ENCODE measurements around the gene PLCB3. TPM values are rescaled to one million over a fixed set of nuclear protein-coding genes. Genes with fewer than 3 reads are reported as not detected.

Gene PLCB3
- total RNA-seq: 61.3 and 67.5 TPM in 2 replicates

DNA sequence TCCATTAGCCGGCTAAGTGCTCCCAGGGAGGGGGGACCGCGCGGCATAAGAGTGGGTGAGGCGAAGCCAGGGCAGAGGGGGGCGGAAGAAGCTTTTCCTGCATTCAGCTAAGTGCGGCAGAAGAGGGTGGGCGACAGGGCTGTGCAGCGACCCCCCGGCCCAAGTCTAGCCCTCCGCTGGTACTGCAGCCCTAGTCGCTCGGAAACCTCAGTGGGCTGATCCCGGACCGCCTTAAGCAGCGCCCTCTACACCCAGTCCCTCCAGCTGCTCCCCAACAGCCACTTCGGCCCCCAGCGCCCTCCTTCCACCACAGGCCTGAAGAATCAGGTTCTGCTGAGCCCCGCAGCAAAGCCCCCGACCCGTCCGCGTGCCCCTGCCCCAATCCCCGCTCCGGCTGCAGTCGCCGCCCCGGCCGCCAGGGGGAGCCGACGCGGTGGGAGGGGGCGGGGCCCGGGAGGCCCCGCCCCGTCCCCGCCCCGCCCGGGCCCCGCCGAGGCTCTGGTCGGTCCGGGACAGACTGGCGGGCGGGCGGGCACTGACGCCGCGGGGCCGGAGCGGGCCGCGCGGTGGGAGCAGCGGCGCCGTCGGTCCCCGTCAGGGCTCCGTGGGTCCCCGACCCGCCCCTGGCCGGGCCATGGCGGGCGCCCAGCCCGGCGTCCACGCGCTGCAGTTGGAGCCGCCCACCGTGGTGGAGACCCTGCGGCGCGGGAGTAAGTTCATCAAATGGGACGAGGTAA lies at the start of gene PLCB3:
Gene PLCB3 (plus strand): TSS at position 515 of the 737 bp plus-strand sequence. CDS start 120 bp downstream, at position 635.

DNA sequence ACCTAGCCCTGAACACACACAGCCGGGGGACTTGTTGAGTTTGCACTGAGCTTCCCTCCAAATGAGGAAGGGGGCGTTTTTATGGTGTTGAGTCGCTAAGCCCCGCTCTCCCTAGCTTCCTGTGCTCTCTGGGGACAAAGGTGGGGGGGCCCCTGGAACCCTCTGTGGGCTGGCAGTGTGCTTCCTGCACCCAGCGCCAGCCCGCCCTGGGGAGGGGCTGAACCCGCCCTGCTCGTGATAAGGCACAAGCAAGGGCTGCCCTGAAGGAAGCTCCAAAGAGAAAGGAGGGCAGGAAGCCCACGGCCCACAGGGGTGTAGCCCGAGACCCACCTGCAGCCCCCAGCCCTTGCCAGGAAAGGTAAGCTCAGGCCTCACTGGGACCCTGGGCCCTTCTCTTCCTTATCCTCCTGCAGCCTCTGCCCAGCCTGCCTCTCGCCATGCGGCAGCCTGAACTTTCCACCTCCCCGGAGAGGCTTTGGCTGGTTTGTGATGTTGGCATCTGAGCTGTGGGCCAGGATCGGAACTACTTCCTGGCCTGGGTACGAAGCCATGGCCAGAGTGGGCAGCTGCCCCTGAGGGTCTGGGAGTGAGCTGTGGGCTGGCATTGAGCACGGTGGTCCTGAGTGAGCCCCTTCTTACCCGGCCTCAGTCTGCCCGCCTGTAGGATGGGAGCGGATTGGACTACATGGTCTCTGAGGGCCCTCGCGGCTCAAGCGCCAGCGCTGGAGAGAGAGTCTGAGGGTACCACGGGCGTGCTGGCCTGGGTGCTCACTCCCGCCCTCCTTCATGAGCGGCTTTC lies 44.7 kb upstream of the PLCB3 start, which contains the start of gene FERMT3:
Gene FERMT3 (plus strand): TSS at position 265 of the 799 bp plus-strand sequence. CDS start 644 bp downstream, outside the sequence.

DNA sequence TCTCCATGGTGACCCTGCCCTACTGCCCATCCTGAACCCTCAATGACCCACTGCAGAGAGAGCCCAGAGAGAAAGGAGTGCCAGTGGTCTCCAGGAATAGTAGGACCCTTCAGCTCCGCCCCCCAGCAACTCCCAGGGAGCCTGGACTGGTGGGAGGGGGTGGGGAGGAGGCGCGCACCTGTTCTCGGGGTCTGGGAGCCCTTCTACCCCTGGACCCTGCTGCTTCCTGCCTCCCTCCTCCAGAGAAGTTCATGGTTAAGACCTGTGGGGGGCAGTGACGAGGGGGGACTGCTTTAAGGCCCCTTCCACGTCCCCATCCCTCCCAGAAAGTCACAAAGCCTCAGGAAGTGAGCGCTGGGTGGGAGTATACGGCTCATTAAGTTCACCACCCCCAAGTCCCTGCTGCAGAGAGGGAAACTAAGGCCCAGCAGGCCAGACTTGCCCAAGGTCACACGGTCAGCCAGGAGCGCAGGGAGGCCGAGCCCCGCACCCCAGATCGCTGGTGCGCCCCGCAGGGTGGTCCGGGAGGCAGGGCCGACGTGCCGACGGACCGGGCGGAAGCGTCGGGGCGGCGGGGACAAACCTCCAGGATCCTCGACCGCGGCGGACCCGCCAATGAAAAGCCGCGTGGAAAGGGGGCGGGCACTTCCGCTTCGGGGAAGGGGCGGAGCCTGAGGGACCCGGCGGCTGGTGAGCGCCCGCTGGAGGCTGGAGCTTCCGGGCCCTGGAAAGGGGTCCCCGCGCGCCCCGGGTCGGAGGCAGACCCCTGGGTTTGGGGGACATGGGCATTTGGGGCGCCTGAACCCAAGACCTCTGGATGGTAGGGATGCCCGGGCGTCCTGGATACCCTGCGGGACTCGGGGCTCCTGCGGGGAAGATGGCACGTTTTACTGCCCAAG lies 25.5 kb upstream of the PLCB3 start, which contains the start of the genes NUDT22 and TRPT1:
Gene NUDT22 (plus strand): TSS at position 667 of the 899 bp plus-strand sequence. CDS start 379 bp downstream, outside the sequence.
Gene TRPT1 (minus strand): TSS at position 579 of the 899 bp plus-strand sequence. CDS start 326 bp downstream, at position 253.

DNA sequence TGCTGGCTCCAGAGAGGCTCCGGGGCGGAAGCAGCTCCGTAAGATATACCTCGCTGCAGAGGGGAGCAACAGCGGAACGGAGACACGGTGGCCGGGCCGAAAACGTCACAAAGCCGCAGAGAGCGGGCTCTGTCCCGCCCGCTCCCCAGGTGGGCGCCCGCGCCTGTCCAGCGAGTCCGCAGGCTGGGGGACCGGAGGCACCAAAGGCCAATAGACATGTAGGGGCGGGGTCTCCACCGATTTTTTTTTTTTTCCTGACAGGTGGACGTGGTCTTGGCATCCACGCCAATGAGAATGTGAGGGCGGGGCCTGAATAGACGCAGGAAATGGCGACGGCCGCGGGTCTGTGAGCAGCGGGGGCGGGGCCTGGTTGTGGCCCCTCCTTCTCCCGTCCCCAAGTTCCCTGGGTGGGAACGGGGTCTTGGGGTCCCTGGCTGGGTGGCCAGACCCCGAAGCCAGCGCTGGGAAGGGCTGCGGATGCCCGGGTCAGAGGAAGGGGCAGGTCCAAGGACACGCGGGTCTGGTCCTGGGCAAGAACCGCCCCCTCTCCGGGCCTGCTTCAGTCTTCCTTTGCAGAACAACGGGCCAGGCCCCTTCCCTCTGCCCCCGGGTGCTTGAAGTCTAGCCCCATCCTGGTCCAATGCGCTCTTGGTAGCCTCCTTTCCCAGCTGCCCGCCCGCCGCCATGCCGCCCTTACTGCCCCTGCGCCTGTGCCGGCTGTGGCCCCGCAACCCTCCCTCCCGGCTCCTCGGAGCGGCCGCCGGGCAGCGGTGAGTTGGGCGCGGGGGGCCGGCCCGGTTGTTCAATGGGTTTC lies 21.0 kb upstream of the PLCB3 start, which contains the start of gene DNAJC4:
Gene DNAJC4 (plus strand): TSS at position 378 of the 814 bp plus-strand sequence. CDS start 307 bp downstream, at position 685.

DNA sequence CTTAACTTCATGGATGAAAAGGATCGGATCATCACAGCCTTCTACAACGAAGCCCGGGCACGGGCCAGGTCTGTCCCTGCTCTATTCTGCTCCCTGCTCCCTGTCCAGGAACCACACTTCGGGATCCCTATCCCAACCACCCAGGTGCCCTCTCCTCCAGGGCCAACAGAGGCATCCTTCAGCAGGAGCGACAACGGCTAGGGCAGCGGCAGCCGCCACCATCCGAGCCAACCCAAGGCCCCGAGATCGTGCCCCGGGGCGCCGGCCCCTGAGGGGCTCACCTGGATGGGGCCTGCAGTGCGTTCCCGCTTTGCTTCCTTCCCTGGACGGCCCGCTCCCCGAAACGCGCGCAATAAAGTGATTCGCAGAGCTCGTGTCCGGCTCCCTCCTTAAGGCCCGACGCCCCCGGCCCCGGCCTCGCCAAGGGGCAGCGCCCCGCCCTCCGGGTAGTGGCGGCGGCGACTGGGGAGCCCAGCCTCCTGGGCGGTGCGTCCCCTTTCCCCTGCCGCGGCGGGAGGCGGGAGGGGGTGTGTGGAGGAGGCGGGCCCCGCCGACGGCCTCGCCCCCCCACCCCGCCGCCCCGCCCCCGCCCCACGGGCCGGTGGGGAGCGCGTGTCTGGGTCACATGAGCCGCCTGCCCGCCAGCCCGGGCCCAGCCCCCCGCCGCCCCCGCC lies 17.3 kb upstream of the PLCB3 start, which contains the start of gene VEGFB:
Gene VEGFB (plus strand): TSS at position 672 of the 674 bp plus-strand sequence. CDS start 250 bp downstream, outside the sequence.

DNA sequence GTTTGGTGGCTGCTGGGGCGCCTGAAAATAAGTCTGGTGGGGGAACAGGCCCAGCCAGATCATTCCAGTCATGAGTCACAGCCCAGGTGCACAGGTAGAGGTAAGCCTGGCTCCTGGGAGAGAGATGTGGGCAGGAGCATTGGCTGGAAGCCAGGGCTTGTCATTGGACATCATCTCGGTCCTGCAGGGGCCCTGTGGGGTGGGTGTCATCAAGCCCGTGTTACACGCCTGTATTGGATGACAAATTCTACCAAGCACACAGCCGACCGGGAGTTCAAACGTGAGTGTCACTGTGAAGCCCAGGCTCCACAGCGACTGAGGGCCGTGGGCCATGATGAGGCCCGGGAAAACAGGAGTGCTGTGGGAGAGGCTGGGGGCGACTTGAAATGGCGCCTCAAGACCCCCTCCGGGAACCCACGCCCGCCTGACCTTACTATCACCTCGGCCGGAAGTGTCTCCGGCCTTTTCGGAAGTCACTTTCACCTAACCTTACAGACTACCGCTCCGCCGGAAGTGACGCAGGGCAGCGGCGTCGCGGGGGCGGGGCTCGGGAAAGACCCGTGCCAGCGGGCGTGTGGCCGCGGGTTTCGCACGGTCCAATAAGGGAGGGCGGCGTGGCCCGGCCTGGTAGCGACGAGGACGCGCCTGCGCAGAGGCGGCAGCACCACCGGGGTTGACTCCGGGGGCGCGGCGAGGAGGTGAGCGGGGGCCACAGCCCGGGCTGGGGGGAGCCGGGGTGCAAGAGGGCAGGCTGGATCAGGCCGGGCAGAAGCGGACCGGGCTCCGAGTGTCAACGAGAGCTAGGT lies 10.7 kb upstream of the PLCB3 start, which contains the start of gene FKBP2:
Gene FKBP2 (plus strand): TSS at position 661 of the 806 bp plus-strand sequence. CDS start 1,293 bp downstream, outside the sequence.

DNA sequence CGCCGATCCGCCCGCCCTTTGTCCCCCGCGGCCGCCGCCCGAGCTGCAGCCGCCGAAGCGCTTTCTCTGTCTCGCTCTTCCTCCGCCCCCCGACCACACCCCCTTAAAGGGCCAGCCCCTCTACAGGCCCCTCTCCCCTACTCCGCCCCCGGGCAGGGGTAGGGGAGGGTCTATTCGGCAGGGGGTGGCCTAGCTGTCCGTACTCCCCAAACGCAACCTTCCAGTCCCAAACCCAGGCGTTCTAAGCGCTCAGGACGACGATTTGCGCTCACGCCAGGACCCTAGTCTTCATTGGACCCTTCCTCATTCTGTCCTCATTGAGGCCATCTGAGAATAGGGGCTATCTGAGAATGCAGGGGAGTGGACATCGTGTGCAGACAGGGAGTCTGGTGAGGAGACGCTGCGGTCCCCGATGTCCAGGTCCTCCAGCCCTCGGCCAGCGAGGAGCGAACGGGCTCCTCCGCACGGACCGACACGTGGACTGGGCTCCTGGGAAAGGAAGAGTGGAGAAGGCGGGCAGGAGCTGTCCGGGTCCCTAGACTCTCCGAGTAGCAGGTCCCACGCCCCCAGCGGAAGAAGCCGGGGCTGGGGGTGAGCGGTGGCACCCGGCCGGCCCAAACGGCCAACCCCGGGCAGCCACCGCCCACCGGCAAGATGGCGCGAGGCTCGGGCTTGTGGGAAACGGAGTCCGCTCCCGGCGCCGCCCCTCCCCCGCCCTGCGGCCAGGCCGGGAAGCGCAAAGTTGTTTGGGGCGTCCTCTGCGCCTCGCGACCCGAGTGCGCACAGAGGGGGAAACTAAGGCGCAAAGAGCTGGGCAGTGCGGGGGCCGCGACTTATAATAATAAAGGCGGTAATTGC lies 4.2 kb upstream of the PLCB3 start, which contains the start of gene PPP1R14B:
Gene PPP1R14B (minus strand): TSS at position 73 of the 858 bp plus-strand sequence. CDS start 270 bp downstream, outside the sequence.

DNA sequence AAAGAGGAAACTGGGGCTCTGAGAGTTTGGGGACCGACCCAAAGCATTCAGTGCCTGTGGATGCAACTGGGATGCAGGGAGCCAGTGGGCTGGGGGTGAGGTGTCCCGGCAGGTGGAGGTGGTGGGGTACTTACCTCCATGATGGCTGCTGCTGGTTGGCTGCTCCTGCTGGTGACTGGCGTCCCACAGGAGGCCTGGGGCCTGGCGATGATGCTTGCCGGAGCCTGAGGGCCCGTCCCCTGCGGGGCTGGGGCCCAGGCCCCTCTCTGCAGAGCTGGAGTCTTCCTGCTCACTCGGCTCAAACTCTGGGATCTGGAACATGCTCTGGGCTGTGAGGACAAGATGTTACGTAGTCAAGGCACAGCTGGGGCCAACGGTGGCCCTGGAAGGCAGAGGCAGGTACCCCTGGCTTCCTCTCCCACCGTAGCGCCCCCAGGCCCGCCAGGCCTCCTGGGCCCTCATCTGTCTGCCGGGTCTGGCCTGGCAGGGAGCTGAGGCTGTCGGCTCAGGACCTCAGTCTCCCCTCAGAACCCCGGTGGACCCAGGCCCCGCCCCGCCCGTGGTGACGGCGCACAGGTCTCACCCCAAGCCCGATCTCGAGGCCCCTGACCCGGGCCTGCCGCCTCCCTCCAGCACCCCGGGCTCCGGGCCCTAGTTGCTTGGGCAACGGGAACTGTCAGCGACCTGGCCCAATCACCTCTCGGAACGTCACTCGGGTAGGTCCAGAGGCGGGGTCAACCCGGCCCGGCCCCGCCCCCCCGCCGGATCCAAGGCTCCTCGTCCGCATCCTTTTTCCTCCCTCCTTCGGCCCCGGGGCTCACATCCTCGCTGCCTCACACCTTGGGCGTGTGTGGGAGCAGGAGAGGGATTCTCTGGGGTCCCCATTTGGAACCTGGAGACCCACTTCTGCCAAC lies 33.0 kb downstream of the PLCB3 start, which contains the start of gene BAD:
Gene BAD (minus strand): TSS at position 618 of the 914 bp plus-strand sequence. CDS start 297 bp downstream, at position 321.

DNA sequence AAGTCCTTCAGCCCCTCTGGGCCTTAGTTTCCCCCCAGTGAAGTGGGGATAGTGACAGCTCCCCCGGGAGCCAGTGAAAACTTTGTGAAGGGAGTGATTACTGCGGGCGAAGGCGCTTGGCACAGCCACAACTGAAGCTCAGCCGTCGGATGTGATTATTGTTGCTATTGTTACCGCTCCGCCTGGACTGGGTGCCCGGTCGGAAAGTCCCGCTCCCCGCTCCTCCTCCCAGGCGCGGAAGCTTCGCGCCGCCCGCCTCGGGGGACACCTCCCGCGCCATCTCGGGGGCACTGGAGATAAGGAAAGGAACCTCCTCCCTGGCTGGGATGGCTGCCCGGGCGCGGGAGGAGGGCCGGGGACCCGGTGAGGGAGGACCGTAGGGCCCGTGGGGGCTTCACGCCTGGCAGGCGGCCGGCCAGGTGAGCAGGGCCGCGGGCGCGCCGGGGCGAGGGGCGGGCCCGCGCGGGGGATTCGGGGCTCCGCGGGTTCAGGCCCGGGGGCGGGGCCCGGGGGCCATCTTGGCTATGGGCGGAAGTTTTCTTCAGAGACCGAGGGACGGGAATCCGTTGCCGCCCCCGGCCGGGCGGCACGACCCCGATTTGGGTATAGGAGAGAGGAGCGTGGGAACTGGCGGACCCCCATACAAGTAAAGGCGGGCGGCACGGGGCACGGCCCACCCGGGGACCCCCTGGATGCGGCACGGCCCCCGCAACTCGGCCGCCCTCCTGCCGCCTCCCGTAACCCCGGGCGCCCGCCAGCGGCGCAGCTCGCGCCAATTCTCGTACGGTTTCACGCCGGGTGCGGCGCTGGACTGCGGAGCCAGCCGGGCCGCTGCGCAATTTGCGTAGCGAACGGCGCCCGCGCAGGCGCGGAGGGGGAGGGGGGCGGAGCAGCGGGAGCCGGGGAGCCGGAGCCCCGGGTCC lies 33.9 kb downstream of the PLCB3 start, which contains the start of gene GPR137:
Gene GPR137 (plus strand): TSS at position 887 of the 923 bp plus-strand sequence. CDS start 677 bp downstream, outside the sequence.

DNA sequence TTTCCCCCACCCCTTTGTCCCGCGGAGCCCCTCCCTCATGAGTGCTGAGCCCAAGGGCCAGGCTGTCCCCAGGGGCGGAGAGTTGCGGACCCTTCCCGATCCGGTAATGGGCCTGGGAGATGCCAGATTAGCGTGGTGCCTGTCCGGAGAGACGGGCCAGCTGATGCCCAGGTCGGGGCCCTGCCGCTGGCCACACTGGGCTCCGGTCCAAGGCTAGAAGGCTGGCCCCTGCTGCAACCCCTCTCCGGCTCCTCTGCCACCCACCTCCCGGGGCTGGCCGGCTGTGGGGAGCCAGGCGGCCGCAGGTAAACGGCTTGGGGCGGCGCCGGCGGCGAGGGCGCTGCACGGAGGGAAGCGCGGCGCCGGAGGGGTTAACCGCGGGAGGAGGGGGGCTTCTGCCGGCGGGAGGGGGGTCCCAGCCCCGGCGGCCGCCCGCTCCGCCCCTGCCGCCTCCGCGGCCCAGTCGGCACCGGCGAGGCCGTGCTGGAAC lies 40.0 kb downstream of the PLCB3 start, which contains the start of gene KCNK4:
Gene KCNK4 (plus strand): TSS at position 41 of the 490 bp plus-strand sequence. CDS start 1,717 bp downstream, outside the sequence.

DNA sequence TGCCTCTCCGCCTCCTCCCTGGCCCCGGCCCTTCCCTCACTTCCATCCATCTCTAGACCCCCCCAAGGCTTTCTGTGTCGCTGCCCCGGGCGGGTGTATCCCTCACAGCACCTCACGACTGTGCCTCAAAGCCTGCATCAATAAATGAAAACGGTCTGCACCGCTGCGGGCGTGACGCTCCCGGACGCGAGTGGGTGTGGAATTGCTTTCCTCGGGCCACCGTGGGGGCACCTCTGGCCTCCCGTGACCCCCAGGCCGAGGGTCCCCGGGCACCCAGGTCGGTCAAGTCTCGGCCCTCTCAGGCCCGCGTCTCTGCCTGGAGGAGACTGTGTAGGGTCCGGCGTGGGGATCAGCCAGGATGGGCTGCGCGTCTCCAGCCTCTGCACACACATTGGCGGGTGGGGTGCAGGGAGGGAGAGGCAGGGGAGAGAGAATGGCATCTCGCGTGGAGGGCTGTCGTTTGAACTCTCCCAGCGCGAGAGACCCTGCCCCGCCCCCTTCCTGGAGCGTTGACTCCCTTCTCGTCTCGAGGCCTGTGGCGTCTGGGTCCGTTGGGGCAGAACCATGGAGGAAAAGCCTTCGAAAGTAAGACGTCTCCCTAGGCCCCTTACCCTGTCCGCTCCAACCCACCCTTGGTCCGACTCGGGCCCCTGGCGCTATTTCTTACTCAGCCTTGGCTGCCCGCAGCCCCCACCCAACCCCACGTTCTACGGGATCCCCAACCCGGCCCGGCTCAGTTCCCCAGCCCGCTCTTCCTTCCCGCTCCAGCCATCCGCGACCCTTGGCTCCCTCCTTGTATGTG lies 48.7 kb downstream of the PLCB3 start, which contains the start of gene CATSPERZ:
Gene CATSPERZ (plus strand): TSS at position 512 of the 802 bp plus-strand sequence. CDS start 53 bp downstream, at position 565.

DNA sequence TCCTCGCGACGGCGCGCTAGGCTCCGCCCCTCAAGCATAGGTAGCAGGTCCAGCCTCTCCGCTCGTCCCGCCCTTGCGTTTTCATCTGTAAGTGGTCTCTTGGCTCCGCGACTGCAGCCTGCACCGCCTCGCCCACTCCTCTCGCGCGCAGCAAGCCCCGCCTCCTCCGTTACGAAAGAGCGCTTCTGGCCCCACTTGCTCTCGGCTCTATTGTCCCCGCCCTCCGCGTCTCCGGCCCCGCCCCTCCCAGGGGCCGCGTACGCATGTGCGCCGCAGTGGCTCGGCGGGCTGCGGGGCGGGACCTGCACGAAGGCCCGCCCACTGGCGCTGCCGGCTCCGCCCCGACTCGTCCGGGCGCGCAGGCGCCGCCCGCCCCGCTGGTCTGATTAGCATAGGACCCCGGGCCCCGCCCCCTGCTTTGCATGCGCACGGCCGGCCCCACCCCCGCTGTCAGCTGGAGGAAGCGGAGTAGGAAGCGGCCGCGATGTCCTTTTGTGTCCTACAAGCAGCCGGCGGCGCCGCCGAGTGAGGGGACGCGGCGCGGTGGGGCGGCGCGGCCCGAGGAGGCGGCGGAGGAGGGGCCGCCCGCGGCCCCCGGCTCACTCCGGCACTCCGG lies 53.9 kb downstream of the PLCB3 start, which contains the start of gene ESRRA:
Gene ESRRA (plus strand): TSS at position 450 of the 616 bp plus-strand sequence. CDS start 1,656 bp downstream, outside the sequence.

DNA sequence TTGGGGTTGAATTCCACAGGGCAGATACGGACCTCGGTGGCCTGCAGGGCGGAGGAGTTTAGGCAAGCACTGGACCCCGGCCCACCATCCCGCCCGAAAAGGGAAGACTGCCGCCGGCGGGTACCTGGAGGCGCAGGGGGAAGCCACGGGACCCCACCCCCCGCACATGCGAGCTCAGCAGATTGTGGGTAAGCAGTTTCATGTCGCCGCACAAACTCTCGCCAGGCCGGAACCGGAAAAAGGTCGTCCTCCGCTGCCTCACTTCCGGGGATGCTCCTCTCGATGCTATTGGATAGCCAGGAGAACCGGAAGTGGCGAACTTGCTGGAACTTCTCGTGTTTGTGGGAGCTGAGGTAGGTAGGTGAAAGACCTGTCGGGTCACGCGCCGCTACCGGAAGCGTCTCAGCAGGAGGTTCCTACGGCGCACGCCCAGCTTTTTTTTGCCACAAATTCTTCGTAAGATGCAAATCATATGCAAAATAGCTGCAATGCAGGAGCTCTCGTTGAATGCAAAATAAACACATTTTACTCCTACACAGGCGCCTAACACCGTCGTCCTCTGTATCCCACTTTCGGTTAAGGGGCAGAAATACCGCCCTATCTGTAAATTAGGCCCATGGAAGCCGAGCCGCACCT lies 66.1 kb downstream of the PLCB3 start, which contains the start of gene TRMT112:
Gene TRMT112 (minus strand): TSS at position 235 of the 636 bp plus-strand sequence. CDS start 33 bp downstream, at position 202.

Data from mammary microvascular endothelial cell (primary cell).